Measurements from ENCODE around the gene BSDC1.

GRCh38 chr1:32349211-32349708, 45.0 kb downstream of the BSDC1 start:
- TF ChIP-seq SP1 (CRISPR knock-in tag; conservative IDR thresholded peaks at IDR 0.05) (no peak), CTCF (IDR thresholded peaks at IDR 0.05) (no peak), GABPB1 (CRISPR knock-in tag; IDR thresholded peaks at IDR 0.05) (no peak)
